H1 (cell line): Measurements from ENCODE around the gene SPINT1. TPM values are rescaled to one million over a fixed set of nuclear protein-coding genes. Genes with fewer than 3 reads are reported as not detected.

Experiments used
- CTCF ChIA-PET: fragments of 300-600 bp; sonication (Branson Sonifier 250); formaldehyde crosslinking; loops from one replicate; lab custom pipeline; 2021; ENCODE audit not compliant: partially characterized antibody; lab: Charles Lee
- POLR2A ChIA-PET: fragments of 300-600 bp; sonication (Branson Sonifier 250); formaldehyde crosslinking; loops from one replicate; lab custom pipeline; 2021; ENCODE audit warnings: inconsistent platforms; ENCODE audit not compliant: partially characterized antibody; lab: Charles Lee
- DNase-seq, 2 experiments: peaks; one replicate each; pipeline versions ENCODE4 v3.0.0 to v3.0.0-alpha.2; 2010 to 2022; ENCODE audit warnings: low spot score in 2 of 2, low read depth in 1 of 2, mixed read lengths in 1 of 2
- FAIRE-seq: peaks from 2 replicates; lab custom pipeline; 2011; peaks lifted over from hg19 to GRCh38; lab: Jason Lieb, UNC
- H2AFZ ChIP-seq: 2 replicates; pipeline ENCODE4 v1.8.1; 2012; ENCODE audit warnings: low read length, inconsistent platforms
- H2AK5ac ChIP-seq: 2 replicates; pipeline ENCODE4 v1.6.1; 2013; ENCODE audit warnings: low read depth, low read length
- H2BK120ac ChIP-seq: replicated peaks from 2 replicates; pipeline ENCODE3; 2013; ENCODE audit warnings: low read depth, low read length, inconsistent platforms
- H2BK12ac ChIP-seq: 2 replicates; pipeline ENCODE4 v1.6.1; 2013; ENCODE audit warnings: low read depth, low read length
- H2BK15ac ChIP-seq: 2 replicates; pipeline ENCODE4 v1.6.1; 2013; ENCODE audit warnings: low read length
- H2BK20ac ChIP-seq: 2 replicates; pipeline ENCODE4 v1.6.1; 2013; ENCODE audit warnings: low read length
- H2BK5ac ChIP-seq: 2 replicates; pipeline ENCODE4 v1.6.1; 2013; ENCODE audit warnings: low read depth, low read length
- H3K14ac ChIP-seq: 2 replicates; pipeline ENCODE4 v1.6.1; 2013; ENCODE audit warnings: inconsistent platforms; ENCODE audit not compliant: insufficient read length
- H3K18ac ChIP-seq: 2 replicates; pipeline ENCODE4 v1.6.1; 2013; ENCODE audit warnings: low read length; ENCODE audit errors: extremely low read depth
- H3K23ac ChIP-seq: 2 replicates; pipeline ENCODE4 v1.6.1; 2013; ENCODE audit warnings: inconsistent platforms; ENCODE audit not compliant: insufficient read length
- H3K23me2 ChIP-seq: 2 replicates; pipeline ENCODE4 v1.6.1; 2013; ENCODE audit warnings: low read depth, low read length
- H3K27ac ChIP-seq: 2 replicates; pipeline ENCODE4 v1.6.1; 2011; ENCODE audit warnings: low read depth, low read length, inconsistent platforms
- H3K27me3 ChIP-seq, 4 experiments: replicated peaks in 1 of 4; 1 replicate in 1 of 4; 2 replicates in 3 of 4; pipeline versions ENCODE4 v1.6.1 to v1.8.1; 2011 to 2013; ENCODE audit warnings: low read length in 3 of 4, mild to moderate bottlenecking in 3 of 4, inconsistent platforms in 2 of 4, mixed read lengths in 2 of 4, moderate library complexity in 1 of 4; ENCODE audit not compliant: control insufficient read depth in 3 of 4, insufficient read depth in 3 of 4; ENCODE audit errors: extremely low read depth in 1 of 4
- H3K36me3 ChIP-seq, 4 experiments: 2 replicates each; pipeline versions ENCODE4 v1.6.1 to v1.8.1; 2011 to 2013; ENCODE audit warnings: mild to moderate bottlenecking in 4 of 4, low read length in 3 of 4, moderate library complexity in 2 of 4, control low read depth in 1 of 4, inconsistent platforms in 1 of 4; ENCODE audit not compliant: insufficient read depth in 4 of 4, control insufficient read depth in 2 of 4
- H3K4ac ChIP-seq: replicated peaks from 2 replicates; pipeline ENCODE3; 2013; ENCODE audit warnings: low read length, low read depth, mixed read lengths, inconsistent platforms; ENCODE audit not compliant: insufficient read length
- H3K4me1 ChIP-seq, 4 experiments: replicated peaks in 1 of 4; 1 replicate in 1 of 4; 2 replicates in 3 of 4; pipeline versions ENCODE4 v1.6.1 to v1.8.1; 2011 to 2013; ENCODE audit warnings: low read length in 3 of 4, inconsistent platforms in 2 of 4, mixed read lengths in 1 of 4; ENCODE audit not compliant: insufficient read depth in 4 of 4, control insufficient read depth in 3 of 4
- H3K4me2 ChIP-seq, 2 experiments: 2 replicates each; pipeline versions ENCODE4 v1.6.1 to v1.8.1; 2011 to 2013; ENCODE audit warnings: low read depth in 2 of 2, low read length in 2 of 2, control low read depth in 1 of 2, inconsistent platforms in 1 of 2, mild to moderate bottlenecking in 1 of 2; ENCODE audit not compliant: insufficient read depth in 1 of 2
- H3K4me3 ChIP-seq, 4 experiments: fragments of 200-600, 300-600 bp in 1 of 4; sonication (generic), shearing (Covaris generic), sonication (Bioruptor Twin) in 1 of 4; 2 replicates each; pipeline versions ENCODE4 v1.5.1 to v1.8.1; 2011 to 2016; ENCODE audit warnings: low read length in 4 of 4, low read depth in 3 of 4, control low read depth in 2 of 4, inconsistent platforms in 2 of 4, mild to moderate bottlenecking in 2 of 4, mixed read lengths in 1 of 4, moderate library complexity in 1 of 4; ENCODE audit not compliant: insufficient read depth in 2 of 4; ENCODE audit errors: extremely low read depth in 1 of 4
- H3K56ac ChIP-seq: replicated peaks from 2 replicates; pipeline ENCODE3; 2013; ENCODE audit warnings: low read depth, mild to moderate bottlenecking, mixed read lengths, low read length, inconsistent platforms; ENCODE audit not compliant: insufficient read length
- H3K79me1 ChIP-seq: 2 replicates; pipeline ENCODE4 v1.6.1; 2013; ENCODE audit warnings: low read depth, low read length, control low read depth
- H3K79me2 ChIP-seq, 2 experiments: 2 replicates each; pipeline versions ENCODE4 v1.6.1 to v1.8.1; 2012 to 2013; ENCODE audit warnings: low read length in 2 of 2, mild to moderate bottlenecking in 2 of 2, inconsistent platforms in 1 of 2; ENCODE audit not compliant: insufficient read depth in 2 of 2, control insufficient read depth in 1 of 2
- H3K9ac ChIP-seq, 4 experiments: replicated peaks in 1 of 4; 1 replicate in 1 of 4; 2 replicates in 3 of 4; pipeline versions ENCODE4 v1.6.1 to v1.8.1; 2011 to 2013; ENCODE audit warnings: low read depth in 3 of 4, low read length in 3 of 4, control low read depth in 2 of 4, mild to moderate bottlenecking in 2 of 4, moderate library complexity in 2 of 4, inconsistent platforms in 1 of 4; ENCODE audit errors: extremely low read depth in 1 of 4
- H3K9me3 ChIP-seq, 2 experiments: 2 replicates each; pipeline versions ENCODE4 v1.6.1 to v1.8.1; 2012 to 2013; ENCODE audit warnings: mild to moderate bottlenecking in 2 of 2, moderate library complexity in 2 of 2, control low read depth in 1 of 2, inconsistent platforms in 1 of 2, low read depth in 1 of 2, low read length in 1 of 2, mixed read lengths in 1 of 2; ENCODE audit not compliant: insufficient read depth in 2 of 2
- H4K20me1 ChIP-seq, 2 experiments: replicated peaks in 1 of 2; 2 replicates each; pipeline versions ENCODE3 to v1.8.1; 2011 to 2013; ENCODE audit warnings: inconsistent platforms in 2 of 2, low read length in 2 of 2, mild to moderate bottlenecking in 1 of 2; ENCODE audit not compliant: insufficient read depth in 2 of 2, control insufficient read depth in 1 of 2
- H4K5ac ChIP-seq: 2 replicates; pipeline ENCODE4 v1.6.1; 2013; ENCODE audit warnings: low read length, low read depth, mixed read lengths, inconsistent platforms; ENCODE audit not compliant: insufficient read length
- H4K8ac ChIP-seq: 2 replicates; pipeline ENCODE4 v1.8.0; 2013; ENCODE audit warnings: mild to moderate bottlenecking, moderate library complexity, low read length, inconsistent platforms; ENCODE audit not compliant: insufficient read depth; ENCODE audit errors: extremely low read depth
- H4K91ac ChIP-seq: replicated peaks from 2 replicates; pipeline ENCODE3; 2013; ENCODE audit warnings: low read length, mixed read lengths, inconsistent platforms; ENCODE audit not compliant: insufficient read length
- BCL11A ChIP-seq, 2 experiments: IDR thresholded peaks; one replicate each; pipeline ENCODE4 v1.6.1; 2011; ENCODE audit warnings: low read depth in 2 of 2, low read length in 2 of 2, mild to moderate bottlenecking in 2 of 2
- CREB1 ChIP-seq: IDR thresholded peaks from 2 replicates; pipeline ENCODE4 v1.6.1; 2012; ENCODE audit warnings: inconsistent platforms
- CTCF ChIP-seq, 3 experiments: IDR thresholded peaks; 1 replicate in 2 of 3; 2 replicates in 1 of 3; pipeline versions ENCODE4 v1.5.1 to v1.6.1; 2011; ENCODE audit warnings: low read length in 3 of 3, mild to moderate bottlenecking in 3 of 3, inconsistent platforms in 2 of 3, low read depth in 1 of 3, moderate library complexity in 1 of 3; ENCODE audit not compliant: insufficient read depth in 1 of 3; ENCODE audit errors: control extremely low read depth in 1 of 3
- EZH2 ChIP-seq: fragments of 200-600 bp; sonication (generic); IDR thresholded peaks from 2 replicates; pipeline ENCODE4 v1.7.1; 2012; ENCODE audit warnings: low read depth, mild to moderate bottlenecking, moderate library complexity, low read length, inconsistent platforms; ENCODE audit not compliant: severe bottlenecking
- KDM1A ChIP-seq: fragments of 200-600, 300-600 bp; sonication (generic); IDR thresholded peaks from 2 replicates; pipeline ENCODE4 v1.7.1; 2016; ENCODE audit warnings: mild to moderate bottlenecking, low read length, borderline replicate concordance
- MAFK ChIP-seq: IDR thresholded peaks from 2 replicates; pipeline ENCODE4 v1.6.1; 2012; ENCODE audit warnings: low read depth, mild to moderate bottlenecking, improper control_type of control experiment, low read length
- RAD21 ChIP-seq, 2 experiments: IDR thresholded peaks in 1 of 2; conservative IDR thresholded peaks in 1 of 2; 2 replicates each; pipeline ENCODE4 v1.6.1; 2011; ENCODE audit warnings: low read depth in 2 of 2, low read length in 2 of 2, improper control_type of control experiment in 1 of 2, inconsistent platforms in 1 of 2, mild to moderate bottlenecking in 1 of 2, moderate library complexity in 1 of 2
- SIRT6 ChIP-seq: IDR thresholded peaks from one replicate; pipeline ENCODE4 v1.7.1; 2012; ENCODE audit warnings: low read length, inconsistent platforms
- SRF ChIP-seq: IDR thresholded peaks from 2 replicates; pipeline ENCODE4 v1.6.1; 2011; ENCODE audit warnings: mild to moderate bottlenecking, low read depth, low read length, moderate library complexity
- TBP ChIP-seq: IDR thresholded peaks from 2 replicates; pipeline ENCODE4 v1.6.1; 2011; ENCODE audit warnings: low read depth, low read length, improper control_type of control experiment
- WGBS, 2 experiments: shearing (Covaris generic) in 1 of 2; methylation state at CpG; one replicate each; pipeline versions ENCODE4 v1.1.6 to v1.1.7; 2013 to 2015; ENCODE audit warnings: low lambda C conversion rate in 2 of 2, mixed read lengths in 2 of 2, inconsistent platforms in 1 of 2, low coverage in 1 of 2, missing lambda C conversion rate in 1 of 2; ENCODE audit not compliant: insufficient replicate concordance in 2 of 2, insufficient coverage in 1 of 2, insufficient read length in 1 of 2; ENCODE audit errors: extremely low coverage in 1 of 2, missing lambda C conversion rate in 1 of 2; 5-methylcytosine and 5-hydroxymethylcytosine counted together
- polyA plus RNA-seq, 7 experiments: library from polyadenylated mRNA; depleted of rRNA in 3 of 7; stranded (reverse) in 5 of 7; unstranded in 2 of 7; fragments of >200 nt in 5 of 7; fragments of 200-250 nt in 2 of 7; gene quantifications; 1 replicate in 5 of 7; 2 replicates in 1 of 7; 4 replicates in 1 of 7; pipeline versions ENCODE4 v1.2.1 to v1.2.3, GENCODE V29; 2011 to 2013; ENCODE audit warnings: missing spikeins in 2 of 7, mixed read lengths in 2 of 7
- total RNA-seq: library from RNA; stranded (reverse); fragmentation: NEBNext Ultra II Directional; extraction: Animal tissue kit (Norgen Biotek cat#: 25700); gene quantifications from 2 replicates; pipeline ENCODE4 v1.2.1, GENCODE V29; 2021

Gene SPINT1
- total and polyA plus RNA-seq, 2 of the 8 experiments (the other 6 are each of a cell fraction or from before 2014, with no cell fraction given): 117 to 155 TPM

- Histone ChIP-seq H3K9ac (no peak overlapping the region), H3K18ac (no peak overlapping the region), H3K4me3 (no peak overlapping the region), H3K27ac (no peak overlapping the region), H4K5ac (no peak overlapping the region), H2AFZ (no peak overlapping the region), H3K4me1 (peaks cover 0 to 18% (median 12%) of the 10 kb centered on the region in 4 experiments; a peak in 6 of 7 replicates), H3K23me2 (no peaks in the 10 kb centered on the region), H3K4me2 (no peak overlapping the region), H4K20me1 (no peaks in the 10 kb centered on the region), H3K9me3 (no peaks in the 10 kb centered on the region), H2BK12ac (no peak overlapping the region), H2BK5ac (no peak overlapping the region), H3K4ac (no peak overlapping the region), H3K23ac (no peak overlapping the region), H2AK5ac (no peak overlapping the region), H4K8ac (no peak overlapping the region), H2BK20ac (no peak overlapping the region), H3K56ac (no peak overlapping the region), H3K36me3 (no peaks in the 10 kb centered on the region), H2BK120ac (no peak overlapping the region), H4K91ac (no peak overlapping the region), H2BK15ac (no peak overlapping the region), H3K79me2 (no peaks in the 10 kb centered on the region), H3K79me1 (no peaks in the 10 kb centered on the region), H3K27me3 (0 out of 7 replicates have a peak, but pooled peaks cover 0 to 2% (median 0%) of the 10 kb centered on the region in 4 experiments), H3K14ac (no peak overlapping the region)
- WGBS, 2 experiments: 89% methylated on average over 6 of the region's 6 CpGs; no CpG with 5 or more reads in 1 of the 2 experiments
- POLR2A ChIA-PET: interaction anchor here (0.6 to 1.2 kb wide), 3 partner anchors 10 to 113 kb away, joined by 3 read pairs; partner anchors contain the start of gene GCHFR
- no peak for DNase-seq
- CTCF ChIA-PET: interaction anchor here (0.7 to 10.9 kb wide), 4 partner anchors 19 to 65 kb away, joined by 3 to 63 read pairs (median 27); partner anchors contain the start of gene VPS18
- FAIRE-seq: no peak
- TF ChIP-seq RAD21 (IDR thresholded peaks at IDR 0.05 in 1 of 2, conservative IDR thresholded peaks at IDR 0.05 in 1 of 2; ENCODE audit: low read depth in 2 of 2, low read length in 2 of 2) (no peak), EZH2 (no peak), TBP (no peak), BCL11A (IDR thresholded peaks at IDR 0.05; ENCODE audit: low read depth in 2 of 2, low read length in 2 of 2) (no peak), CREB1 (no peak), CTCF (IDR thresholded peaks at IDR 0.05; ENCODE audit: control extremely low read depth in 1 of 3, insufficient read depth in 1 of 3, low read depth in 1 of 3, low read length in 3 of 3) (no peak), SIRT6 (no peak), MAFK (no peak), SRF (no peak), KDM1A (no peak)
Observed at GRCh38 chr15:40875991-40876730, 32.3 kb downstream of the SPINT1 start.
